Islet of Langerhans (tissue), 1 donor: Measurements from ENCODE around the gene BIVM.

Source experiments
- FAIRE-seq: peaks from one replicate; lab custom pipeline; 2011; peaks lifted over from hg19 to GRCh38; lab: Jason Lieb, UNC

BIVM gene

DNA sequence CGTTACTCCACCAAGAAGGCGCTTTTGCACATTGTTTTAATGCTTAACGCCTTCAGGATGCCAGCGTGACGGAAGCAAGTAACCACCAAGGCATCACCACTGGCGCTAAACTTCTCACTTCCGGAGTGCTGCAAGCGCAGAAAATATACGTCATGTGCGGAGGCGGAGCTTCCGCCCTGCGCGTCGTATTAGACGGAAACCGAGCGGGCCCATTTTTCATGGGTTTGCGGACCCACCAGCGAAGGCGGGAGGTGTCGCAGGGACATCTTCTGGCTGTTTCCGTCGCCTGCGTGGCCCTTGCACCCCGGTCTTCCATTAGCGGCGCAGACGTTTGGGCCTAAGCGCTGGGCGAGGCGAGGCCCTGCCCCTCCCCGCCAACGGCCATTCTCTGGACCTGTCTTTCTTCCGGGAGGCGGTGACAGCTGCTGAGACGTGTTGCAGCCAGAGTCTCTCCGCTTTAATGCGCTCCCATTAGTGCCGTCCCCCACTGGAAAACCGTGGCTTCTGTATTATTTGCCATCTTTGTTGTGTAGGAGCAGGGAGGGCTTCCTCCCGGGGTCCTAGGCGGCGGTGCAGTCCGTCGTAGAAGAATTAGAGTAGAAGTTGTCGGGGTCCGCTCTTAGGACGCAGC lies 46.8 kb downstream of the BIVM start, which contains the start of gene ERCC5:
TSS of gene ERCC5 (plus strand) at position 403 of the 631 bp plus-strand sequence. CDS start 235 bp downstream, outside the sequence.
- FAIRE-seq: peak; percentile 49

- FAIRE-seq: peak; percentile 69
Measured at GRCh38 chr13:102846261-102847015, 47.5 kb downstream of the BIVM start.

DNA sequence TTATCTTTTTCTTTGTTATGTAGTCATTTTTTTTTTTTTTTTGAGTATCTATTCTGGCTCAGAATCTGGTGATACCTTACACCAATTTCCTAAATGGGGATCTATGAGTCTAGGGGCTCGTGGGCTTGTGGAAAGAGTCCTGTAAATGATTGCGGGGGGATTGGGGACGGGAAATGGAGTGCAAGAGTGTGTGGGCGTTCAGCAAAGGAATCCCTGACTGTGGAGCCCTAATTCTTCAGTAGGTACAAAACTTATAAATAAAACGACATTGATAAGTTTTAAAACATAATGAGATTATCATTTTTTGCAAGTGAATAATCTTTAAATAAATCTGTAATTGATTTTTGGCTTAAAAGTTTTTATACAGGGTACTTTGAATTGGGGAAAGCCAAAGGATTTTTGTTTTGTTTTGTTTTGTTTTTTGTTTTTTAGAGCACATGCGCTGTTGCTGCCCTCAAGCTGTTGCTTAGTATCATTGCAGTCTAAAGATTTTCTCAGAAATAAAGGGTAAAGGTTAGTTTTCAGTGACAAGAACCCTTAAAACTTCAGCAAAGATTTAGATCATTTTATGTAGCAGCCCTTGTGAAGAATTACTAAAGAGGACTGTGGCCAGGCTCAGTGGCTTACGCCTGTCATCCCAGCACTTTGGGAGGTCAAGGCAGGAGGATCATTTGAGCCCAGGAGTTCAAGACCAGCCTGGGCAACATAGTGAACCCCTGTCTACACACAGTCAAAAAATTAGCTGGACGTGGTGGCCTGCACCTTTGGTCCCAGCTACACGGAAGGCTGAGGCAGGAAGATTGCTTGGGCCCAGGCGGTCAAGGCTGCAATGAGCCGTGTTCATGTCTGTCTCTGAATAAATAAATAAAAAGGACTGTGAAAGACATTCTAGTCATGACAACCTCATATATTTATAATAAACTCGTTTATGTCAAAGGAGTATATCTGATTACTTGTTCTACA lies 48.6 kb downstream of the BIVM start:
- peak; percentile 91 for FAIRE-seq

GRCh38 chr13:102848956-102849355 lies 50.0 kb downstream of the BIVM start:
- no peak for FAIRE-seq

DNA sequence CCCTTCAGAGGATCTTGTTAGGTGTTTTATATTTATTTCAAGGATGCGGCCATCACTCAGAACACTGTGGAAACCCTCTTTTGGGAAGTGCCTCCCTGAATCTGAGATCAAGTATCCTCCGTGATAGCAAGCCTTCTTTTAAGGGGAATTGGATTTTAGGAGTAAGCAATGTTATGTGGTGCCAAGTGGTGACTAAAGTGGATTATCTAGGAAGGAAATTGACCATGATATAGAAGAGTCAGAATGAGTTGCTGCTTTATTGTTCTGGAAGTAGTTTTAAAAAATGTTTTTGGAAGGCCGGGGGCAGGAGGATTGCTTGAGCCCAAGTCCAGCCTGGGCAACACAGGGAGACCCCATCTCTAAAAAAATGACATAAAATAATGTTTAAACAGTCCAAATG lies 53.6 kb downstream of the BIVM start:
- no peak for FAIRE-seq

- FAIRE-seq: no peak
Measured at GRCh38 chr13:102854675-102855074, 55.8 kb downstream of the BIVM start.

GRCh38 chr13:102856557-102856956 lies 57.6 kb downstream of the BIVM start:
- FAIRE-seq: no peak

DNA sequence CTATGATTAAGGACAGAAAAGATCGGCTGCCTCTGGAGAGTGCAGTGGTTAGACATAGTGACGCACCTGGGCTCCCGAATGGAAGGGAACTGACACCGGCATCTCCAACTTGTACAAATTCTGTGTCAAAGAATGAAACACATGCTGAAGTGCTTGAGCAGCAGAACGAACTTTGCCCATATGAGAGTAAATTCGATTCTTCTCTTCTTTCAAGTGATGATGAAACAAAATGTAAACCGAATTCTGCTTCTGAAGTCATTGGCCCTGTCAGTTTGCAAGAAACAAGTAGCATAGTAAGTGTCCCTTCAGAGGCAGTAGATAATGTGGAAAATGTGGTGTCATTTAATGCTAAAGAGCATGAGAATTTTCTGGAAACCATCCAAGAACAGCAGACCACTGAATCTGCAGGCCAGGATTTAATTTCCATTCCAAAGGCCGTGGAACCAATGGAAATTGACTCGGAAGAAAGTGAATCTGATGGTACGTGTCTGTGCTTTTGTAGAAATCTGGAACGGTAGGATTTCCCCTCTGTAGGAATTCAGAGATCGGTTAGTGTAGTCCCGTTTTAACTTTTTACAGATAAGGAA lies 63.8 kb downstream of the BIVM start:
- no peak for FAIRE-seq

GRCh38 chr13:102863590-102863989 lies 64.7 kb downstream of the BIVM start:
- no peak for FAIRE-seq

GRCh38 chr13:102868366-102868936 lies 69.5 kb downstream of the BIVM start:
- no peak for FAIRE-seq

DNA sequence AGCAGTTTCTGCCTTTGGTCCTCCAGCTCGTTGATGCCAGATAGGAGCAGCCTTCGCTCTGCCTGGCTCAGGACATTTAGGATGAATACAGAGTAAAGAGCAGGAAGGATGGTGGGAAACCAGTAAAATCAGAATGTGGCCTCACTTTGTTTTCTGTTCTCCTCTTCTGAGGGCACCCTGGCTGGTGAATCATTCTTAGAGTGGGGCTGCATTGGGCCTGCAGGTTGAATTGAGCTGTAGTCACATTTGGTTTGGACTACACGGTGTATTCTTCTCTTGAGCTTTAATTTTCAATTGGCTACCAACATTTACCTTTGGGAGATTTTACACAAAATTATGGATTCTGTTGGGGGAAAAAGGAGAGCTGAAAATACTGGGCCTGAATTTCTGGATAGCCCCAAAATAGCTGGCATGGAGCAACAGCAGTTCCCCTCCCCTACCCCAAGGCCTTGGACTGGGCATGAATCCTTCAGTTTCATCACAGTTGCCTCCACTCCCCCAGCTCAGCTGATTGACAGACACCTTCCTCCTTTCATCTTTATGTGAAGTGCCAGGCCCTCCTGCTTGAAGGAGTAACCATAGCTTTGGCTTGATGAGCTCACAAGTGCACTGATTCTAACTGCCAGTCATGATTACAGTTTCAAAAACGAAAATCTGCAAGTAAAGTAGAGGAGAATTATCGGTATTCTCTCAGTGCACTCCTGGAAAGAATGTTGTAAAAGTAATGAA lies 71.2 kb downstream of the BIVM start:
- no peak for FAIRE-seq

DNA sequence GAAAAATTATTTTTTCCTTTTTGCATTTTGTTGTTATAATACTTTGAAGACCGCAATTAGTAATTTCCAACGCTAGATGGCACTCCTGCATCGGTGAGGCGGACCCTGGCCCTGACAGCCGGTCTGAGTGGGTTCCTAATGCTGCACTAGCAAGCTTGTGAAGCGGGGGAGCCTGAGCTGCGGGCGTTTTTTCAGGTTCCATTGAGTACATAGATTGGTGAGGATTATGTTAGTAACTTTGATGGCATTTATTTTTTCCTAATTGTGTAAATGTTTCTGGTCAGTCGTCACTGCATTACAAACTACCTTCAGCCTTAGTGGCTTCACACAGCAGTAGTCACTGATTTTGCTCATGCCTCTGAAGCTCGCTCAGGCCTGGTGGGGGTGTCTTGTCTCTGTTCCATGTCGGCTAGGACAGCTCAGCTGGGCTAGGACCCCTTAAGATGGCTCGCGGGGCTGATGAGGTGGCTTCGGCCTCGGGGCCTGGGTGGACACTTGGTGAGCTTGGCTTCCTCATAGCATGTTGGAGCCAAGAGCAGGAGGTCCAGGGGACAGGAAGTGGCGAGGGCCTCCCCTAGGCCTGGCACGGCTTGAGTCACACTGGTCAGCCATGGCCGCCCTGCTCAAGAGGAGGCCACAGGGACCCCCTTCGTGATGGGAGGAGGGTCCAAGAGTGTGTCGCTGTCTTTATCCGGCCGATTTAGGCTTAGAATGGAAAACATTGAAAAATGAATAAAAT lies 71.9 kb downstream of the BIVM start:
- FAIRE-seq: peak; percentile 89

DNA sequence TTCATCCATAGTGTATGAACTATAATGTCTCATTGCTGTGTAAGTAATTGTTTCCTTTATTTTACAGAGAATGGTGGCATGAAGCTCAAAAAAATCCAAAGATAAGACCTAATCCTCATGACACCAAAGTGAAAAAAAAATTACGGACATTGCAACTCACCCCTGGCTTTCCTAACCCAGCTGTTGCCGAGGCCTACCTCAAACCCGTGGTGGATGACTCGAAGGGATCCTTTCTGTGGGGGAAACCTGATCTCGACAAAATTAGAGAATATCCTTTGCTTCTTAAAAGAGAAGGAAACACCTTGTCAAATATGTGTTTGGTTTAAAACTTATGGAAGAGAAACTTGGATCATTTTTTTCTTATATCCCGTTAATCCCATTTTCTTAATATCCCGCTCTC lies 73.2 kb downstream of the BIVM start:
- FAIRE-seq: no peak

DNA sequence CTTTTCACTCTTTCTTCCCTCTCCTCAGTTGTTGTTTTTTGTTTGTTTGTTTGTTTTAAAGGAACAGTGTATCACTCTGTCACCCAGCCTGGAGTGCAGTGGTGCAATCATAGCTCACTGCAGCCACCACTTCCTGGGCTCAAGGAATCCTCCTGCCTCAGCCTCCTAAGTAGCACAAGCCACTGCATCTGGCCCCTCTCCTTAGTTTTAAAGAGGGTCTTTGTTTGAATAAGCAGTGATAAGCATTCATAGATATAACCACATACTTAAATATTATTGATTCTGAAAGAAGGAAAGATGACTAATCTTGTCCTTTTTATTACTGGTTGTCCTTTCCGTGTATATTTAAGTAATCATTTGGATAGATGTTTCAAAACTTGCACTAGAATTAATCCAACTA lies 73.6 kb downstream of the BIVM start:
- FAIRE-seq: no peak

- no peak for FAIRE-seq
Measured at GRCh38 chr13:102873653-102874052, 74.7 kb downstream of the BIVM start.

DNA sequence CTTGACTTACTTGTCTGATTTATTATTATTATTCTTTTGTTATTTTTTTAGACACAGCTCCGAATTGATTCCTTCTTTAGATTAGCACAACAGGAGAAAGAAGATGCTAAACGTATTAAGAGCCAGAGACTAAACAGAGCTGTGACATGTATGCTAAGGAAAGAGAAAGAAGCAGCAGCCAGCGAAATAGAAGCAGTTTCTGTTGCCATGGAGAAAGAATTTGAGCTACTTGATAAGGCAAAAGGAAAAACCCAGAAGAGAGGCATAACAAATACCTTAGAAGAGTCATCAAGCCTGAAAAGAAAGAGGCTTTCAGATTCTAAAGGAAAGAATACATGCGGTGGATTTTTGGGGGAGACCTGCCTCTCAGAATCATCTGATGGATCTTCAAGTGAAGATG lies 76.3 kb downstream of the BIVM start:
- no peak for FAIRE-seq

GRCh38 chr13:102877303-102877702 lies 78.4 kb downstream of the BIVM start:
- no peak for FAIRE-seq

DNA sequence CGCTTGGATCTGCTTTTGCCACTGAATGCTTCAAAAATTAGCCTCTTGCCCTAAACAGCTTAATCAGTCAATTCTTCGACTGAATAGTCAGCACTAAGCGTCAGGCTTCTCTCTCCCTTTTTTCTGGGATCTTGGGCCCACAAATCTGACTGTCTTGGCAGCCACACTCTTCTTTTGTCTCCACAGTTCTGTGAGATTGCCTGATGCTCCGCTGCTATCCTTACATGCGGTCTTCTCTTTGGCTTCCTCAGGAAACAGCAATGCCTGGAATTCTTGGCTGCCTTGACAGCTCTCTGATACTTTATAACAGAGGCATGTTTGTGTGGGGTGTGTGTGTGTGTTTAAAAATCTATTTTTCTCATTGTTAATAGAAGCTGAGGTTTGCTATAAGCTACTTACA lies 79.6 kb downstream of the BIVM start:
- no peak for FAIRE-seq

DNA sequence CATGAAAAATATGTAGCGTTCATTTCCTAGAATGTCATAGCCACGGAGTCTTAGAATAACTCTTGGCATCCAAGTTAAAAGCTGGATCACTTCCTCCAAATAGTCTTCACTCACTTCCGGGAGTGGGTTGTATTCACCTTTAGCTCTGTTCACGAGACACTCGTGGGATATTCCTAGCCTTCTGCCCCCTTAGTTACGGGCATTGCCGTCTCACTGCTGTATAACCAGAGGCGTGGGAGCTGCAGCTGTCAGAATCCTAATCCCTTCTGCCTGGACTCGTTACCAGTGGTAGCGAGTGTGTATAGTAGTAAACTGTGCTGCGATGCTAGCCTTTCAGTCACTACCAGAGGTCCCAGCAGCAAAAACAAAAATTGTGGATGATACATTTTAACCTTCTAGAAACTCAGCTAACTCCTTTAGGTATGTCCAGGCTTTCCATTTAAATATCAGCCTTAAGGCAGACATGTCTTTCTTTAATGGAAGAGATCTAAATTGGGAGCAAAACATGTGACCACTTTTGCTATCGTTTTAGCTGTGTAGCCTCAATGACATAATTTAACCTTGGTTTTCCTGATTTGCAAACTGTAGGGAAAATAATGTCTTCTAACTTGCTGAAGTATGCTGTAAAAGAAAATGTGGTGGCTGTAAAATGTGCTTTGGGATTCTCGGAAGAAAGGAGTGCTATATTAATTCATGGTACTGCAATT lies 81.0 kb downstream of the BIVM start:
- FAIRE-seq: no peak
